ENCODE measurements around the gene ARID5A.

The ARID5A gene

GRCh38 chr2:96542357-96542977 lies 5.9 kb downstream of the ARID5A start:
- no peak overlapping the region for H2AK5ac ChIP-seq (ENCODE audit: low read length)
- no peak overlapping the region for H4K8ac ChIP-seq (ENCODE audit: low read depth, low read length)
- H2BK15ac ChIP-seq (replicated peaks; ENCODE audit: low read depth): no peak overlapping the region
- H4K5ac ChIP-seq (ENCODE audit: low read length): no peak overlapping the region
- H3K27ac ChIP-seq (ENCODE audit: low read depth, low read length): no peak overlapping the region
- H3K4me3 ChIP-seq (ENCODE audit: low read length): no peak overlapping the region
- no peak overlapping the region for H2BK120ac ChIP-seq (ENCODE audit: low read depth, low read length)
- no peak overlapping the region for H3K4me2 ChIP-seq (ENCODE audit: low read length)
- no peak overlapping the region for H2BK5ac ChIP-seq (ENCODE audit: low read length)
- H3K4ac ChIP-seq (ENCODE audit: low read depth, low read length): no peak overlapping the region
- WGBS (ENCODE audit: extremely low coverage, insufficient coverage, low lambda C conversion rate): no CpG with 5 or more reads among the region's 8 CpGs
- no peak overlapping the region for H3K9ac ChIP-seq (ENCODE audit: low read length)
- DNase-seq: no peak
- peaks cover 3% of the 10 kb centered on the region for H3K27me3 ChIP-seq (ENCODE audit: insufficient read depth, low read length, poor library complexity)
- no peaks in the 10 kb centered on the region for H3K79me2 ChIP-seq (ENCODE audit: control insufficient read depth, insufficient read depth, low read length)
- no peak overlapping the region for H3K23ac ChIP-seq (ENCODE audit: low read length)
- no peaks in the 10 kb centered on the region for H3K36me3 ChIP-seq (ENCODE audit: control insufficient read depth, insufficient read depth, low read length)
- peaks cover 13% of the 10 kb centered on the region for H3K4me1 ChIP-seq (ENCODE audit: control insufficient read depth, low read depth, low read length)
- H3K18ac ChIP-seq (ENCODE audit: low read length): no peak overlapping the region
- no peak overlapping the region for H3K56ac ChIP-seq (ENCODE audit: low read length)
- no peaks in the 10 kb centered on the region for H3K79me1 ChIP-seq (ENCODE audit: low read length)

GRCh38 chr2:96546321-96546720 lies 9.8 kb downstream of the ARID5A start:
- no peak overlapping the region for H3K4me3 ChIP-seq (ENCODE audit: low read length)
- no peak for DNase-seq
- H2BK120ac ChIP-seq (ENCODE audit: low read depth, low read length): no peak overlapping the region
- H2BK15ac ChIP-seq (replicated peaks; ENCODE audit: low read depth): no peak overlapping the region
- H3K79me2 ChIP-seq (ENCODE audit: control insufficient read depth, insufficient read depth, low read length): no peaks in the 10 kb centered on the region
- H4K8ac ChIP-seq (ENCODE audit: low read depth, low read length): no peak overlapping the region
- H3K79me1 ChIP-seq (ENCODE audit: low read length): no peaks in the 10 kb centered on the region
- H2BK5ac ChIP-seq (ENCODE audit: low read length): no peak overlapping the region
- H2AK5ac ChIP-seq (ENCODE audit: low read length): no peak overlapping the region
- no peak overlapping the region for H3K23ac ChIP-seq (ENCODE audit: low read length)
- no peaks in the 10 kb centered on the region for H3K27me3 ChIP-seq (ENCODE audit: insufficient read depth, low read length, poor library complexity)
- H3K9ac ChIP-seq (ENCODE audit: low read length): no peak overlapping the region
- no peak overlapping the region for H3K4ac ChIP-seq (ENCODE audit: low read depth, low read length)
- H4K5ac ChIP-seq (ENCODE audit: low read length): no peak overlapping the region
- H3K56ac ChIP-seq (ENCODE audit: low read length): no peak overlapping the region
- WGBS (ENCODE audit: extremely low coverage, insufficient coverage, low lambda C conversion rate): no CpG with 5 or more reads among the region's 5 CpGs
- H3K4me2 ChIP-seq (ENCODE audit: low read length): no peak overlapping the region
- no peak overlapping the region for H3K27ac ChIP-seq (ENCODE audit: low read depth, low read length)
- H3K18ac ChIP-seq (ENCODE audit: low read length): no peak overlapping the region
- no peaks in the 10 kb centered on the region for H3K36me3 ChIP-seq (ENCODE audit: control insufficient read depth, insufficient read depth, low read length)
- no peaks in the 10 kb centered on the region for H3K4me1 ChIP-seq (ENCODE audit: control insufficient read depth, low read depth, low read length)

GRCh38 chr2:96546797-96547196 lies 10.2 kb downstream of the ARID5A start:
- DNase-seq: no peak
- H3K9ac ChIP-seq (ENCODE audit: low read length): no peak overlapping the region

DNA sequence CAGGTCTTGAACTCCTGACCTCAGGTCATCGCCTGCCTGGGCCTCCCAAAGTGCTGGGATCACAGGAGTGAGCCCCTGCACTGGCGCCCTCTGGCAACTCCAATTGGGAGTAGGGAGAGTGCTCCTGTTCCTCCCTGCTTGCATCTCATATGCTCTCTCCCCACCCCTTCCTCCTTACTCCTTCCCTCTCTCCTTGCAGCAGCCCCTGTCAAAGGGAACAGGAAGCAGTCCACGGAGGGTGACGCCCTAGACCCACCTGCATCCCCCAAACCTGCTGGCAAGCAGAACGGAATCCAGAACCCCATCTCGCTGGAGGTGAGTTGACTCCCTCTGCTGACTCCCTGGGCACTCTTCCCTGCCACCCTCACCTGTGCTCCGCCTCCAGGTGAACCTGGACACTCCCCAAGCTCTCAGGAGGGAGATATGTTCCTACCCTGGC lies 10.7 kb downstream of the ARID5A start:
- H3K27ac ChIP-seq (ENCODE audit: low read depth, low read length): no peak overlapping the region
- DNase-seq: no peak
- no peak overlapping the region for H4K5ac ChIP-seq (ENCODE audit: low read length)
- H3K4me2 ChIP-seq (ENCODE audit: low read length): no peak overlapping the region
- H3K9ac ChIP-seq (ENCODE audit: low read length): no peak overlapping the region
- no peak overlapping the region for H3K56ac ChIP-seq (ENCODE audit: low read length)
- H3K36me3 ChIP-seq (ENCODE audit: control insufficient read depth, insufficient read depth, low read length): no peaks in the 10 kb centered on the region
- no peaks in the 10 kb centered on the region for H3K27me3 ChIP-seq (ENCODE audit: insufficient read depth, low read length, poor library complexity)
- H3K4me1 ChIP-seq (ENCODE audit: control insufficient read depth, low read depth, low read length): no peaks in the 10 kb centered on the region
- no peak overlapping the region for H3K4ac ChIP-seq (ENCODE audit: low read depth, low read length)
- no peak overlapping the region for H2BK15ac ChIP-seq (replicated peaks; ENCODE audit: low read depth)
- no CpG with 5 or more reads among the region's 7 CpGs for WGBS (ENCODE audit: extremely low coverage, insufficient coverage, low lambda C conversion rate)
- H3K4me3 ChIP-seq (ENCODE audit: low read length): no peak overlapping the region
- H2BK120ac ChIP-seq (ENCODE audit: low read depth, low read length): no peak overlapping the region
- H2BK5ac ChIP-seq (ENCODE audit: low read length): no peak overlapping the region
- H4K8ac ChIP-seq (ENCODE audit: low read depth, low read length): no peak overlapping the region
- no peak overlapping the region for H2AK5ac ChIP-seq (ENCODE audit: low read length)
- no peak overlapping the region for H3K18ac ChIP-seq (ENCODE audit: low read length)
- H3K23ac ChIP-seq (ENCODE audit: low read length): no peak overlapping the region
- H3K79me1 ChIP-seq (ENCODE audit: low read length): no peaks in the 10 kb centered on the region
- no peaks in the 10 kb centered on the region for H3K79me2 ChIP-seq (ENCODE audit: control insufficient read depth, insufficient read depth, low read length)

More at GRCh38 chr2:96546797-96547196, 10.2 kb downstream of the ARID5A start:
- no peaks in the 10 kb centered on the region for H3K36me3 ChIP-seq (ENCODE audit: control insufficient read depth, insufficient read depth, low read length)
- no peaks in the 10 kb centered on the region for H3K79me1 ChIP-seq (ENCODE audit: low read length)
- no peak overlapping the region for H3K4me2 ChIP-seq (ENCODE audit: low read length)
- H3K56ac ChIP-seq (ENCODE audit: low read length): no peak overlapping the region
- H4K5ac ChIP-seq (ENCODE audit: low read length): no peak overlapping the region
- H3K4me1 ChIP-seq (ENCODE audit: control insufficient read depth, low read depth, low read length): no peaks in the 10 kb centered on the region
- H3K18ac ChIP-seq (ENCODE audit: low read length): no peak overlapping the region
- no CpG with 5 or more reads among the region's 8 CpGs for WGBS (ENCODE audit: extremely low coverage, insufficient coverage, low lambda C conversion rate)
- no peak overlapping the region for H3K23ac ChIP-seq (ENCODE audit: low read length)
- no peak overlapping the region for H2AK5ac ChIP-seq (ENCODE audit: low read length)
- no peak overlapping the region for H3K4ac ChIP-seq (ENCODE audit: low read depth, low read length)
- no peak overlapping the region for H3K27ac ChIP-seq (ENCODE audit: low read depth, low read length)
- no peak overlapping the region for H2BK120ac ChIP-seq (ENCODE audit: low read depth, low read length)
- no peak overlapping the region for H2BK5ac ChIP-seq (ENCODE audit: low read length)
- no peaks in the 10 kb centered on the region for H3K79me2 ChIP-seq (ENCODE audit: control insufficient read depth, insufficient read depth, low read length)
- H3K27me3 ChIP-seq (ENCODE audit: insufficient read depth, low read length, poor library complexity): no peaks in the 10 kb centered on the region
- H2BK15ac ChIP-seq (replicated peaks; ENCODE audit: low read depth): no peak overlapping the region
- H4K8ac ChIP-seq (ENCODE audit: low read depth, low read length): no peak overlapping the region
- H3K4me3 ChIP-seq (ENCODE audit: low read length): no peak overlapping the region

DNA sequence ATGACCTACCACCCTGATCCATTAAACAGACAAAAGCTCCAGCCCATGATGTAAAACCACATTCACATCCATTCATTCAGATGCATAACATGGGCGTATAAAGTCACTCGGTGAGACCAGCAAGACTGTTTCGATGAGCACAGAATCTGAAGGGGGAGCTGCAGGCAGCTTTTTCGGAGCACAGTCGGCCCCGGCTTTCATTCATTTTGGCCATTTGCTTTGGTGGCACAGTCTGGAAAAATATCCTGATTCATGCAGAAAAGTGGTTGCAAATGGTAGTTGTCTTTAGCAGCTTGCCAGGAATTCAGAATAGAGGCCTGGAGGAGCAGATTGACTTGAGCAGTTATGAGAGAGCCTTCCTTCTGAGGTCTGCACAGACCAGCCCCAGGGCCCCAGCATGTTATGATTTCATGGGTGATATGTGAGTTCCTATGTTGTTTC lies 11.2 kb downstream of the ARID5A start:
- no peak overlapping the region for H3K4ac ChIP-seq (ENCODE audit: low read depth, low read length)
- H3K36me3 ChIP-seq (ENCODE audit: control insufficient read depth, insufficient read depth, low read length): no peaks in the 10 kb centered on the region
- H3K18ac ChIP-seq (ENCODE audit: low read length): no peak overlapping the region
- no peak overlapping the region for H3K9ac ChIP-seq (ENCODE audit: low read length)
- no peak overlapping the region for H2BK5ac ChIP-seq (ENCODE audit: low read length)
- no peaks in the 10 kb centered on the region for H3K4me1 ChIP-seq (ENCODE audit: control insufficient read depth, low read depth, low read length)
- H3K56ac ChIP-seq (ENCODE audit: low read length): no peak overlapping the region
- H3K23ac ChIP-seq (ENCODE audit: low read length): no peak overlapping the region
- H4K5ac ChIP-seq (ENCODE audit: low read length): no peak overlapping the region
- no peak overlapping the region for H2BK120ac ChIP-seq (ENCODE audit: low read depth, low read length)
- H2AK5ac ChIP-seq (ENCODE audit: low read length): no peak overlapping the region
- no peaks in the 10 kb centered on the region for H3K27me3 ChIP-seq (ENCODE audit: insufficient read depth, low read length, poor library complexity)
- H3K4me2 ChIP-seq (ENCODE audit: low read length): no peak overlapping the region
- no peak overlapping the region for H4K8ac ChIP-seq (ENCODE audit: low read depth, low read length)
- no peak overlapping the region for H3K4me3 ChIP-seq (ENCODE audit: low read length)
- no CpG with 5 or more reads among the region's 6 CpGs for WGBS (ENCODE audit: extremely low coverage, insufficient coverage, low lambda C conversion rate)
- DNase-seq: no peak
- no peak overlapping the region for H2BK15ac ChIP-seq (replicated peaks; ENCODE audit: low read depth)
- no peaks in the 10 kb centered on the region for H3K79me1 ChIP-seq (ENCODE audit: low read length)
- H3K27ac ChIP-seq (ENCODE audit: low read depth, low read length): no peak overlapping the region
- H3K79me2 ChIP-seq (ENCODE audit: control insufficient read depth, insufficient read depth, low read length): no peaks in the 10 kb centered on the region
